Measurements from ENCODE around the gene AGAP1. TPM values are rescaled to one million over a fixed set of nuclear protein-coding genes. Genes with fewer than 3 reads are reported as not detected.

The AGAP1 gene
- total and polyA plus RNA-seq, 2 donors (not counting 3 experiments of a cell fraction or from before 2014, with no cell fraction given), result 10.2 to 20.9 TPM

DNA sequence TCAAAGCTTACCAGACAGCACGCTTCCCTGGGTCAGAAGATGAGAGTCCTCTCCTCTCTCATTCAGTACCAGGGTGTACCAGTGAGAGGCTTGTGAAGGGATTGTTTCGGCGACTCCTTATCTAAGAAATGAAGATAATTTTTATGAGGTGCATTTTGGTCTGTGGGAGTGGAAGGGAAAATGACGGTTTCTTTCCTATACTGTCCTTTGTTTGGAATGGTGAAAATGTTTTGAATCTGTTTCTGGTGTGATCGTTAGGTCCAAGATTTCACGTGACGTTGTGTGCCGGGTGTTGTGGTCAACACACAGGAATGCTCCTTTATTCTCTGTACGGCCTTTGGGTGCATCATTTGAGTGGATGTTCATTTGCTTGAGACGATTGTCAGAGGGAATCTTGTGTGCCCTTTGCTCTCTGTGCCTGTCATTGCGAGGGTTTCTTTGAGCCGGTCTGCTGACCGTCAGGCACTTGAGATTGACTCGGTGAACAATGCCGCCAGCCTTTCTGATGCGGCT is 183.5 kb downstream of the AGAP1 start:
- FAIRE-seq (no peak), DNase-seq (ENCODE audit: low read depth, low spot score) (no peak)
- no peaks in the 10 kb centered on the region for H3K9me3 ChIP-seq (replicated peaks; ENCODE audit: control insufficient read depth, insufficient read depth, low read length)
- peaks cover 0 to 4% of the 10 kb centered on the region in 2 experiments for H3K27me3 ChIP-seq (ENCODE audit: control insufficient read depth in 2 of 2, insufficient read depth in 2 of 2, low read length in 2 of 2)
- H3K79me2 ChIP-seq (ENCODE audit: control insufficient read depth, insufficient read depth, low read length), result peaks cover 2% of the 10 kb centered on the region
- H3K36me3 ChIP-seq (ENCODE audit: control insufficient read depth in 2 of 2, extremely low read depth in 1 of 2, insufficient read depth in 2 of 2, low read length in 2 of 2), result no peaks in the 10 kb centered on the region
- H4K20me1 ChIP-seq (replicated peaks; ENCODE audit: control insufficient read depth, extremely low read depth, insufficient read depth, low read length), result no peaks in the 10 kb centered on the region
- ChIA-PET POLR2A (interaction anchor here (0.6 kb wide), 1 partner anchor 13 kb away, joined by 4 read pairs; no protein-coding TSS in a partner anchor), CTCF (interaction anchor here (0.6 kb wide), 4 partner anchors 29 to 564 kb away, joined by 3 to 4 read pairs (median 4); no protein-coding TSS in a partner anchor)
- intact Hi-C loops (cut with micrococcal nuclease), result loop anchor here (10.0 kb wide), 2 partner anchors 403 to 543 kb away; no protein-coding TSS in a partner anchor
- no peak overlapping the region for H3K9ac ChIP-seq (replicated peaks; ENCODE audit: extremely low read depth, insufficient read depth, low read length)
- dilution Hi-C loops (cut with MboI; ENCODE audit: extremely low pct_ligation_motif_present, low sequenced_read_pairs), result no loop called here
- H2AFZ ChIP-seq (ENCODE audit: low read depth, low read length), result no peak overlapping the region
- TF ChIP-seq, protein P1, sequence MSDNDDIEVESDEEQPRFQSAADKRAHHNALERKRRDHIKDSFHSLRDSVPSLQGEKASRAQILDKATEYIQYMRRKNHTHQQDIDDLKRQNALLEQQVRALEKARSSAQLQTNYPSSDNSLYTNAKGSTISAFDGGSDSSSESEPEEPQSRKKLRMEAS (IDR thresholded peaks at IDR 0.05; ENCODE audit: insufficient read depth, insufficient read length), result no peak
- TF ChIP-seq GATA2 (IDR thresholded peaks at IDR 0.05; ENCODE audit: insufficient read depth, insufficient read length, low read depth, low read length) (no peak), FOS (IDR thresholded peaks at IDR 0.05; ENCODE audit: borderline replicate concordance, insufficient read depth, low read length) (no peak)
- TF ChIP-seq, protein P2, sequence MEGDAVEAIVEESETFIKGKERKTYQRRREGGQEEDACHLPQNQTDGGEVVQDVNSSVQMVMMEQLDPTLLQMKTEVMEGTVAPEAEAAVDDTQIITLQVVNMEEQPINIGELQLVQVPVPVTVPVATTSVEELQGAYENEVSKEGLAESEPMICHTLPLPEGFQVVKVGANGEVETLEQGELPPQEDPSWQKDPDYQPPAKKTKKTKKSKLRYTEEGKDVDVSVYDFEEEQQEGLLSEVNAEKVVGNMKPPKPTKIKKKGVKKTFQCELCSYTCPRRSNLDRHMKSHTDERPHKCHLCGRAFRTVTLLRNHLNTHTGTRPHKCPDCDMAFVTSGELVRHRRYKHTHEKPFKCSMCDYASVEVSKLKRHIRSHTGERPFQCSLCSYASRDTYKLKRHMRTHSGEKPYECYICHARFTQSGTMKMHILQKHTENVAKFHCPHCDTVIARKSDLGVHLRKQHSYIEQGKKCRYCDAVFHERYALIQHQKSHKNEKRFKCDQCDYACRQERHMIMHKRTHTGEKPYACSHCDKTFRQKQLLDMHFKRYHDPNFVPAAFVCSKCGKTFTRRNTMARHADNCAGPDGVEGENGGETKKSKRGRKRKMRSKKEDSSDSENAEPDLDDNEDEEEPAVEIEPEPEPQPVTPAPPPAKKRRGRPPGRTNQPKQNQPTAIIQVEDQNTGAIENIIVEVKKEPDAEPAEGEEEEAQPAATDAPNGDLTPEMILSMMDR (IDR thresholded peaks at IDR 0.05; ENCODE audit: extremely low read depth in 1 of 2, insufficient read depth in 1 of 2, low read depth in 1 of 2, low read length in 2 of 2), result no peak
- H3K9me1 ChIP-seq (replicated peaks; ENCODE audit: control insufficient read depth, extremely low read depth, insufficient read depth, low read length), result no peaks in the 10 kb centered on the region
- no peak overlapping the region for H3K27ac ChIP-seq (ENCODE audit: insufficient read depth, low read depth, low read length)
- no peak overlapping the region for H3K4me2 ChIP-seq (ENCODE audit: insufficient read depth, low read length)
- H3K4me1 ChIP-seq (ENCODE audit: control insufficient read depth, extremely low read depth, insufficient read depth, low read length), result no peaks in the 10 kb centered on the region
- H3K4me3 ChIP-seq (replicated peaks in 1 of 3; ENCODE audit: insufficient read depth in 1 of 3, low read depth in 1 of 3, low read length in 3 of 3), result no peak overlapping the region
- BruUV-seq (replicated peaks), result no TSS peak

All from endothelial cell of umbilical vein (primary cell).